ENCODE results near the gene COL23A1. TPM values are rescaled to one million over a fixed set of nuclear protein-coding genes. Genes with fewer than 3 reads are reported as not detected.

Gene COL23A1
- total RNA-seq, 2 donors from 2014 or later, result 0.14 to 0.20 TPM

DNA sequence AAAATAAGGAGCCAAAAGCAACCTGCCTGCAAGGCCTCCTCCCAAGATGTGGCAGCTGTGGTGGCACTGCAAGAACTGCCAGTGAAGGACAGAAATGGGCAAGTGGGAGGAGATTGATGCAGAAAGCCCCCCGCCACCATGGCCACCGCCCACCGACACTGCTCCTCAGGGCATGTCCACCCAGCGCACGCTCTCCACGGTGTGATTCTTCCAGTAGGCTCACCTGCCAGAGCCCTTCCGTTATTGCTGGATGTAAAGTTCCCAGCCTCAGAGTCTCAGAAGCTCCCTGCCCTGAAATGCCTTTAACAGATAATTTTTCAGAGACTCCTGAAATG is 202.4 kb downstream of the COL23A1 start:
- DNase-seq (ENCODE audit: low spot score in 2 of 2), result no peak
- H3K27ac Mint-ChIP-seq, result no peak overlapping the region
- H3K9me3 Mint-ChIP-seq, result no peaks in the 10 kb centered on the region
- no peak for ATAC-seq
- H3K36me3 Mint-ChIP-seq, result no peaks in the 10 kb centered on the region

DNA sequence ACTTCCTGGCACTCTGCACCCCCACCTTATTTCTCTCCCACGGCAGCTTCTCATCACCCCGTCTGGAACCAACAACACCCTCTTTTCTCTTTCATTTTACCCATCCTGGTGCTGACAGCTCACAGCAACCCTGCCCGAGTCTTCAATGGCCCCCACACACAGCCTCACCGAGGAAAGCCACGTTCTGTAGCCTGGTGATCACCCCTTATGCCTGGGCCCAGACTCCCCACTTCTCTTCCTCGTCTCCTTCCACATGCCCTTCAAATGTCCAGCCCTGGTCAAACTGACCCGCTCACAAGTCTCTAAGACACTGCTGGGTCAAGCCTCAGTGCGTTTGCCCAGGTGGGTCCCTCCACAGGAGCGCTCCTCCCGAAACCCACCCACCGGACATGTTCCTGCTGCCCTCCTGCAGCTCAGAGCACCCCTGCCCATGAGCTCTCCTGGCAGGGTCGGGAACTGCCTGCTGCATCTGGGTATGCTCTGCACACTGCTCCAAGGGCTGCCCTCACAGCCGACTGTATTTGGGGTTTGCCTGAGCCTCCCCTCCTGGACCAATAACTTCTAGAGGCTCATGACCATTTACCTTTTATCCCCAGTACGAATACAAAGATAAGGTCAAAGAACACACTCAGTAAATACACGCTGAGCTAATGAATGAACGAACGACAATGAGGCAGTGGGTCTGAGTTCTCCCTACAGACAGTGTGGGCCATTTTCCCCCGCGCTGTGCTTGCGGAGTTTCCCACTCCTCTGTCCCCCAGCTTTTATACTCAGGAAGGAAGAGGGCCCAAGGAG is 202.9 kb downstream of the COL23A1 start:
- DNase-seq (ENCODE audit: low spot score in 2 of 2) (peak in 1 of 2 donors; percentile 28), ATAC-seq (no peak)
- peak overlapping the region in 1 of 2 donors; percentile 74 for H3K27ac Mint-ChIP-seq
- H3K36me3 Mint-ChIP-seq, result no peaks in the 10 kb centered on the region
- no peaks in the 10 kb centered on the region for H3K9me3 Mint-ChIP-seq

DNA sequence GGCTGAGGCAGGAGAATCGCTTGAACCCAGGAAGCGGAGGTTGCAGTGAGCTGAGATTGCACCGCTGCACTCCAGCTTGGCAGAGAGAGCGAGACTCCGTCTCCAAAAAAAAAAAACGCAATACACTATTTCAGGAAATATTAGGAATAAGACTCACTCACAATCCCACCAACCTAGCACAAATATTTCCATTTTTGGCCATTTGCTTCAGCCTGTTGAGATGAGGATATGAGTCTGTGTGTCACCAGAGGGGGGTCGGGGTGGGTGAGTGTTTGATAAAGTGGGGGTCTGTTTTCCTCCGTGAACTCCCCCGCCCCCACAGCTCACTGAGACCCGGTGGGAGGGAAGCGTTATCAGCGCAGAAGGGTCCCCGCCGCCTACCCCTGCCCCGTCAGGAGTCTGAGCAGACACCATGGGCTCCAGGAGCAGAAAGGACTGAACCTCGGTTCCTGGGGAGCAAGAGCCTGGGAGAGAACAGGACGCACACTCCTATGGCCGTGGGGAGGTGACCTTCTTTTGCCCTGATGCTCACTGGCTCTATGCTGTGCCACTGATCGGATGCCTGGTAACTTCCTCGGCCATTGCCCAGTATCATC is 203.8 kb downstream of the COL23A1 start:
- no peak overlapping the region for H3K27ac Mint-ChIP-seq
- no peaks in the 10 kb centered on the region for H3K9me3 Mint-ChIP-seq
- ATAC-seq (no peak), DNase-seq (ENCODE audit: low spot score in 2 of 2) (peak in 1 of 2 donors; percentile 20)
- H3K36me3 Mint-ChIP-seq, result no peaks in the 10 kb centered on the region

DNA sequence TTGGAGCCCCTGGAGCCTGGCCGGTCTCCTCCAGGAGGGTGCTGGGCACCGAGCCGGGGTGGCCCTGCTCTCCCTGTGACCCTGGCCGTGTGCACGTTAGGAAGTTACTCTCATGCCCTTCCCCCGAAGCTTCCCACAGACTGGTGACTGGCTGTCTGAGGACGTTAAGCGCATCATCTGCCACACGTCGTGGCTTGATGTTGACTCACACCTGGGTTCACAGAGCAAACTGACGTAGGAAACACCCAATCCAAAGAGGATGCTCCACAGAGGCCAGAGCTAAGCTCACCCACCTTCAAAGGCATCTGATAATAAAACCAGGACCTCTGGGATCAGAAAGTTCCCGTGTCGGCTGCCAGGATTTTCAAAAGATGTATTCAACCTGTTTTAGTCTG is 204.7 kb downstream of the COL23A1 start:
- no peaks in the 10 kb centered on the region for H3K36me3 Mint-ChIP-seq
- DNase-seq (ENCODE audit: low spot score in 2 of 2) (peak in 1 of 2 donors; percentile 18), ATAC-seq (peak in 1 of 2 donors; percentile 34)
- H3K27ac Mint-ChIP-seq, result no peak overlapping the region
- H3K9me3 Mint-ChIP-seq, result no peaks in the 10 kb centered on the region

DNA sequence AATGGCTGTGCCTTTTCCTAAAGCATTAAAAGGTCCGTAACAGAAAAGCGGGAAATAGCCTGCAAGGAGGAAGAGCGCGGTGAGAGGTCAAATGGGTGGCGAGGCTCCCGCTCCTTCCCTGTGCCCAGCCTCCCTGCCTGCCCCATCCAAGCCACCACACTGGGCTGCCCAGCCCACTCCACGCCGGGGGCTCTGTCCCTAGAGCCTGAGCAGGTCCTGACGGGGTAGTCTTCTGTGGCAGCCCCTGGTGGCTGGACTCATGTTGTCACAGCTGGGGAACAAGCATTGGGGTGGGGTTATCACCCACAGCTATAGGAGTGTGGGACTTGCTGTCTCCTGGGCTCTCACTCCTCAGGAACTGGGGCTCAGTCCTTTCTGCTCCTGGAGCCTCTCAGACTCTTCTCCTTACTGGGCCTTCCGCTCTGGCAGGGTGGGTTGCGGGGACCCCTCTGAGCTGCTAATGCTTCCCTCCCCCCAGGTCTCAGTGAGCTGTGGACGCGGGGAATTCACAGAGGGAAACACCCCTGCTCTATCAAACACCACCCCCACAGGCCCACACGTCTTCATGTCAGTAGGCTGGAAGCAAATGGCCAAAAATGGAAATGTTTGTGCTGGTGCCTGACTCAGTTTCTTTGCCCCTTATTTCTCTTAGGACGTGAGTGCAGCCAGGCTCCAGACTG is 205.2 kb downstream of the COL23A1 start:
- Mint-ChIP-seq H3K36me3 (no peaks in the 10 kb centered on the region), H3K9me3 (no peaks in the 10 kb centered on the region), H3K27ac (no peak overlapping the region)
- ATAC-seq (no peak), DNase-seq (ENCODE audit: low spot score in 2 of 2) (no peak)

DNA sequence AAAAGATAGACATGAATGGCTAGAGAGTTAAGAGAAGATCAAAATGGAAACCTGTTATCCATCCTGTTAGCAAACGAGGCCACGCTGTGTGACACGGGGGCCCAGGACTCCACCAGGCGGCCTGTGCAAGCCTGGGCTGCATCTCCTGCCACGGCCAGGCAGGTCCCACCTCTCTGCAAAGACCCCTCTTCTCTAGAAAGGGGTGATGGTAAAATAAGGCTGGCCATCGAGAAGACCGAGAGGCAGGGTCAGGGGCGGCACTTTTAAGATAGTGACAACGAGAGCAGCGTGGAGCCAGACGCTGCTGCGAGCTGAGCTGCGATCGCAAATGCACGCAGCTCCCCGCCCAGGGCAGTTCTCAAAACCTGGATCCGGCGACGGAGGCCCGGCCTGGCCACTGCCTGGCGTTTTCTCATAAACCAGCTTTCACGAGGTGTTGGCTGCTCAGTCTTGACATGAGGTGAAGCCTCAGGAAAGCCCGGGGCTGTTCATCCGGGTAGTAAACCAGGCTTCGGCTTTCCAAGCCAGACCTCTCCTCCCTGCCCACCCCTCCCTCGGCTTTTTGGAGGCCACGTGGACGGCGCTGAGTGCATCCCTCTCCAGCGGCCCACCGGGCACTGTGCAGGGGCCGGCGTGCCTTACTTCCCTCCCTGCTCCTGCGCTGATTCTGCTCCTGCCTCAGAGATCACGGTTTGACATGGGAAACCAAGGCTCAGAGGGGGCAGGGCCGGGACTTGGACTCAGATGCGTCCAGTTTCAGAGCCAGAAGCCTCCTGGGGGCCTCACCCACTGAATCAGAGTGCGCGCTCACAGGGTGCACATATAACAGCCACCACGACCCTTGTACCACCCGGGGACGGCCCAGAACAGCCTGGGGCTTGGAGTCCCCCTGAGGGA is 206.0 kb downstream of the COL23A1 start:
- ATAC-seq, result no peak
- no peaks in the 10 kb centered on the region for H3K9me3 Mint-ChIP-seq
- no peak for DNase-seq (ENCODE audit: low spot score in 2 of 2)

DNA sequence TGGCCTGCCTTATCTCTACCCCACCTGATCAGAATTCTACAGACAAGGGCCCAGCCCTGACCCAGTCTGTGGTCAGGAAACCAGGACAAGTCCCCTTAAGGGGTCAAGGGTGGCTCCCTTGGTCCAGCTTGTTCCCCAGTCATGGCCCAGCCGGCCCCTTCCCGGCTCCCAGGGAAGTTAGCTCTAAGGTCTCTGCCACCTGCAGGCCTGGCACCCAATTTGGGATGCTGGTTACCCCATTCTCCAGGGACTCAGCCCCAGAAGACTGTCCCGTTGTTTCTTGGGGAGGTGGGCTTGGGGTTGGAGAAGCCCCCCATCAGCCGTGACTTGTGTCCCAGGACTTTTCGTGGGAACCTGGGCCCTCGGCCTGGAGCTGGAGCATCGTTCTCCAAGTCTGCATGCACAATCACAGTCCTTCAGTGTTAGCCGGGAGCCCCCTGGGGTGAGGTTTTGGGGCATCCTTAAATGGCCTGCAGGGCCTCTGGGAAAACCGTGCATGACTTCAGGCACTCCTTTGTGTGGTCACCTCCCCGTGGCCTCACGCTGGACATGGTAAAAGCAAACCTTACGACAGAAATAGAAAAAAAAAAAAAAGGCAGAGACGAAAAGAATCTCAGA is 206.8 kb downstream of the COL23A1 start:
- ATAC-seq (no peak), DNase-seq (ENCODE audit: low spot score in 2 of 2) (no peak)
- H3K36me3 Mint-ChIP-seq, result no peaks in the 10 kb centered on the region
- no peak overlapping the region for H3K27ac Mint-ChIP-seq
- no peaks in the 10 kb centered on the region for H3K9me3 Mint-ChIP-seq

More for the DNA sequence above, 206.0 kb downstream of the COL23A1 start:
- Mint-ChIP-seq H3K36me3 (no peaks in the 10 kb centered on the region), H3K27ac (no peak overlapping the region)

DNA sequence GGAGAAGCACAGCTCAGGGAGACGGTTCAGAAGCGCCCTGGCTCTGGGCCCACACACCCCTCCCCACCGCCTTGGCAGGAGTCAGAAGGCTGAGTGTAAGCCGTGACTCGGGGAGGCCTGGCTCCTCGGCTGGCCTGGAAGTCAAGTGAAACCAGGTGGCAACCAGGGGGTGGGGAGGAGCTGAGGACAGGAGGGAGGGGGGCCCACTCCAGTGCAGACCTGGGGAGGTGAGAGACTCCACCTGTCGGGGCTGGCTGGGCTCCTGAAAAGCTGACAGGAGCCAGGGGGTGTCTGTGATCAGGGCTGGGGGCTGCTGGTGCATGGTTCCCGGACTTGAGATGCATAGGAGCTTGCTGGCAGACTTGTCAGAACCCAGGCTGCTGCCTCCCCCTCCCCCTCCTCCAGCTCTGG is 207.4 kb downstream of the COL23A1 start:
- Mint-ChIP-seq H3K9me3 (no peaks in the 10 kb centered on the region), H3K36me3 (no peaks in the 10 kb centered on the region), H3K27ac (no peak overlapping the region)
- ATAC-seq (no peak), DNase-seq (ENCODE audit: low spot score in 2 of 2) (no peak)

DNA sequence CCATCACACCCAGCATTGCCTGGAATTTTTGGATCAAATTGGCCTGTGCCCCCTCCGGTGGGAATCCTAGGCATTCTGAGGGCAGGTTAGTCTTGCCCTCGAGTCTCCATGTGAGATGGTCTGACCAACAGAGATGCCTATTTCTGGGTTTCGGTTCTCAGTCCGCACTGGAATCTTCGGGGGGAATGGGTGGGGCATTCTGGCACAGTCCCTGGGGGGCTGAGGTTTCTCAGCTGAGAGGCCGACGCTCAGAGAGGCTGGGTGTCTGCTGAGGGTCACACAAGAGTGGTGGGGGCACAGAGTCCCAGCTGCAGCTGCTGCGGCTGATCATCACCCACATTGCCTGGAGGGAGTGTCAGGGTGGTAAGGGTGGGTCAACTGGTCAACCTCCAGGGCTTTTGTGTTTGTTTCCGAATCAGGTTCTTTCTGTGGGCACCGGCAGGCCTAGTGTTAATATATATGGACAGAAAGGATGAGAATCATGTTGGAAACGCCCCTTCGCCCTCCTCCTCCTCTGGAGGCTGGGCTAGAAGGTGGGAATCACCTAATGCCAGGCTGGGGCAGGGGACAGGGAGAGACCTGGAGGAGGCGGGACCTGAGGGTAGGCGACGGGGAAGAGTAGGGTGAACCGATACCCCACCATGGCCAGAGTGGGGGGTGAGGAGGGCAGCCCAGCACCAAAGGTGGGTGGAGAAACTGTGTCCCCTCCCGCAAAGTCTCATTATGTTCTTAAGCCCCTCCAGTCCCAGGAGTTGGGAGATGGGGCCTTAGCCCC is 208.1 kb downstream of the COL23A1 start:
- Mint-ChIP-seq H3K9me3 (no peaks in the 10 kb centered on the region), H3K27ac (no peak overlapping the region), H3K36me3 (no peaks in the 10 kb centered on the region)
- DNase-seq (ENCODE audit: low spot score in 2 of 2), result no peak
- ATAC-seq, result no peak

DNA sequence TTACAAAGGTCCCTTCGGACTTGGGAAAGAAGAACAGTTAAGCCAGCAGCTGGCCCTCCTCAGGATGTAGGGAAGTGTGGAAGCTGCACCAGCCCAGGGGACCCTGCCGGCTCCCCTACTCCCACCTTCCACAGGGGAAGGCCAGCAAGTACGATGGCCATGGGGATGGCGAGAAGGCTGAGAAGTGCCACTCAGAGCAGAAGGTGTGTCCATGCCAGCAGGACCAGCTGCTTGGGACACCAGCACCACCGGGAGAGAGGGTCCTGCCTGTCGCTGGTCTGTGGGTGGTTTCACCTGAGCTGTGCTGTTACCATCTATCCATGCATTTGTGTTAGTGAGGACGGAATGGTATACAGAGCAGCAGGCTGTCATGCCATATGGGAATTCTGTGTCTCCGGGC is 209.0 kb downstream of the COL23A1 start:
- Mint-ChIP-seq H3K27ac (no peak overlapping the region), H3K9me3 (no peaks in the 10 kb centered on the region), H3K36me3 (no peaks in the 10 kb centered on the region)
- DNase-seq (ENCODE audit: low spot score in 2 of 2) (no peak), ATAC-seq (no peak)

DNA sequence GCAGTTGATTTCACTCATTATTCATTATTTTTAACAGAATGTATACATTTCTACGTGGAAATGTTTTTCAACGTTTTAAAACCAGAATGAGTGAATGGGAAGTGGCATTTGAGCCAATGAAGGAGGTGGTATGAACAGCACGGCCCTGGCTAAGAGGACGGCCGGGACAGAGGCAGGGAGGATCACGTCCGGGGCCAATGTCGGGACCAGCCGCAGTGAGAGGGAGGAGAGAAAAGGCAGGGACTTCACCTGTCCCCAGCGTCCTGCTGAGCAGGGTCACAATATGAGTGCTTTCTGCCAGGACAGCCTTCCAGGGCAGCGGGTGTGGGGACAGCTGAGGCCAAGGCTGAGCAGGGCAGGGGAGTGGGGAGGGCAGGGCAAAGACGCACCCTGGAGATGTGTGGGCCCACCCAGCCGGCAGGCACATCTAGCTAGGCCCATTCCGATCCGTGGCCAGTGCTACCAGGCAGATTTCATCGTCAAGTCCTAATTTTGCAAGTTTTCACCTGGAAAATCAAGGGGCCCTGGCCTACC is 209.6 kb downstream of the COL23A1 start:
- DNase-seq (ENCODE audit: low spot score in 2 of 2) (no peak), ATAC-seq (no peak)
- Mint-ChIP-seq H3K27ac (peak overlapping the region in 1 of 2 donors; percentile 3), H3K36me3 (no peaks in the 10 kb centered on the region), H3K9me3 (no peaks in the 10 kb centered on the region)

DNA sequence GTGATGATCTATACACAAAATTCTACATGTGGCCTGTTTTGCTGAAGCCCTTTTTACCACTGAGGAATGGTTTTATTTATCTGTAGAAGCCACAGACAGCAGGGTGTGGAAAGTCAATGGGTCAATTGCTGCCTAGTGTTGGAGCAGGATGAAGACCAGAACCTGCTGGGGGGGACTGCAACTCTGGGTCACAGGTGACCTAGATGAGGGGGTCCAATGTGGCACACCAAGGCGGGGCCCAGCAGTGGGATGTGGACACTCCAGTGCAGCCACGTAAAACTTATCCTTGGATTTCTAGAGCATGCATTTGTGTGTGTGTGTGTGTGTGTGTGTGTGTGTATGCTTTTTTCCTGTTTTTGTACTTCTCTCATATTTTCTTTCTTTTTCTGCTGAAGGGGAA is 210.1 kb downstream of the COL23A1 start:
- Mint-ChIP-seq H3K27ac (peak overlapping the region in 1 of 2 donors; percentile 3), H3K36me3 (no peaks in the 10 kb centered on the region), H3K9me3 (no peaks in the 10 kb centered on the region)
- ATAC-seq (no peak), DNase-seq (ENCODE audit: low spot score in 2 of 2) (no peak)

DNA sequence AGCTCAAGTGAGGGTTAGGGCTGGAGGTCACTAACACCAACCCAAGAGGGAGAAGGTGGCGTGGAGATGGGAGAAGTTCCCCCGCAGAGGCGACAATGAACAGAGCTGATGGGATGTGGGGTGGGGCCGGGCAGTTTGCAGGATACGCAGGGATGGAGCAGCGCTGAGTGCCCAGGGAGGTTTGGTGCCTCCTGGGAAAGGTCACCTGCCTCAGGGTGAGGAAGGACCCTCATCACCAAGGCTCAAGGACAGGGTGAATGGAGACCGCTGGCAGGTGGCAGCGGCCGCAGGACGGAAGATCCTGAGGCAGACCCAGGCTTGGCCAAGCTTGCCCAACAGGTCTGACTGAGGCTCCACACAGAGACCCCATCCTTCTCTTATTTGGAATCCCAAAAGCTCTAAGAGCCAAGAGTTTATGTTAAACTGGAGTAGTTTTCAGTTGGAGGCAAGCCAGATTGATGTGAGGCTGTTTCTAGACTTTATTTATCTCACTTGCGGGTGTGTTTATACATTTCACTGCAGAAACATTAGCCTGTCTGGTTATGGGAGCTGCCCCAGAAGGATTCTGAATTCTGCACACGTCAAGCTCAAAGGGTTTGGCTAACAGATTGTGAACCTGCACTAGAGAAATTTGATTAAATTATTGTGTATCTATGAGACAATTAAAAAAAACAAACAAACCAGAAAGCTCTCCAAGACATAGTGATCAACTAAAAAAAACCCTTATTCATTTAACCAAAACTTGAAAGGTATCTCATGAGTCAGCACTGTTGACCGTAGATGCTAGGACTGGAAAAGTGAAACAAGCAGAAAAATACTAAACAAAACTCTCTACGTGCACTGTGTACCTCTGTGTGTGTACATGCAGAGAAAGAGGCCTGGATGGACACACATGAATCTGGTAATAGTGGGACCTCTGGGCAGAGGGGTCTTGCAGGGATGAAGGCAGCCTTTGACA is 211.4 kb downstream of the COL23A1 start:
- no peaks in the 10 kb centered on the region for H3K36me3 Mint-ChIP-seq
- no peak for DNase-seq (ENCODE audit: low spot score in 2 of 2)
- no peak overlapping the region for H3K27ac Mint-ChIP-seq
- ATAC-seq, result no peak
- no peaks in the 10 kb centered on the region for H3K9me3 Mint-ChIP-seq

DNA sequence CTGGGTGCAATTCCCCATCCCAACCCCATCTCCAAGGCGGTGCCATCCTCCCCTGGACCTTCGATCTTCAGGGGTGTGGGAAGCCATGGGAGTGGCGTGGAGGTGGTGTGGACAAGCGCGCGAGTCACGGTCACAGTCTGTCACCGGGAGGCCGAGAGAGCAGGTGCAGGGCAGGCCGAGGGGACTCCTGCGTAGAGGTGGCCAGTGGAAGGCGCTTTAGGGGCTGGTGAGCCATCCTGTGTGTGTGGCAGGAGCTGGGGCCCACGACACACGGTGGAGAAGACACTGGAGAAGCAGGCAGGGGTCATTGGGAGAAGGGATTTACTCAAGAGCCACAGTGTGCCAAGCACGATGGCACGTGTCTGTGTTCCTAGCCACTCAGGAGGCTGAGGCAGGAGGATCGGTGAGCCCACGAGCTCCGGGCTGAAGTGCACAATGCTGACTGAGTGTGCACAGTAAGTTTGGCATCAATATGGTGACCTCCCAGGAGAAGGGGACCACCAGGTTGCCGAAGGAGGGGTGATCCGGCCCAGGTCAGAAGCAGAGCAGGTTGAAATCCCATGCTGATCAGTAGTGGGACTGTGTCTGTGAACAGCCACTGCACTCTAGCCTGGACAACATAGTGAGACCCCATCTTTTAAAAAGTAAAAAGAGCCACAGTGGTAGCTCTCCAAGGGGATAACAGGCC is 212.5 kb downstream of the COL23A1 start:
- H3K36me3 Mint-ChIP-seq, result no peaks in the 10 kb centered on the region
- DNase-seq (ENCODE audit: low spot score in 2 of 2) (no peak), ATAC-seq (no peak)
- H3K27ac Mint-ChIP-seq, result no peak overlapping the region
- no peaks in the 10 kb centered on the region for H3K9me3 Mint-ChIP-seq

Measured in activated naive CD4-positive, alpha-beta T cell treated with anti-CD3 and anti-CD28 coated beads, Interleukin-2, amount 50 U/mL, for 72 hours (primary cell).